ENCODE data around the gene ATP5MG. TPM values are rescaled to one million over a fixed set of nuclear protein-coding genes. Genes with fewer than 3 reads are reported as not detected.
A peak's percentile ranks its signal among the peaks of the same experiment; 100 is the strongest.

Gene ATP5MG
- total RNA-seq, 2 donors from 2014 or later = 82.3 to 122 TPM

DNA sequence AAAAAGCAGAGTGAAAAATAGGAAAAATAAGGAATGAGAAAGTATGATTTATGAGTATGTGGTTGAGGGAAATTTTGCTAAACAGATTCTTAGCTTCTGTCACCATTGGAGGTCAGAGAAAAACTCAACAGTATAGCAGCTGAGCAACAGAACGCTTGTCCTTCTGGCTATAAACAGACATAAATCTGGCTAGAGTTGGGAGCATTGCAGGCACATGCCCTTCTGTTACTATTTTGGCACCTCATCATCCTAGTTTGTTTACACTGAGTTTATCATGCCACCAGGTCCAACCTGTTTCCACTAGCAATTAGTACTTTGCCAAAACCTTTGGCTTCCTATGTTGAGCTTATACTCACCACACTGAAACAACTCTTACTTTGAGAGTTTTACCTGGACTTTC, 35.1 kb upstream of the ATP5MG start:
- TF ChIP-seq, protein P1, sequence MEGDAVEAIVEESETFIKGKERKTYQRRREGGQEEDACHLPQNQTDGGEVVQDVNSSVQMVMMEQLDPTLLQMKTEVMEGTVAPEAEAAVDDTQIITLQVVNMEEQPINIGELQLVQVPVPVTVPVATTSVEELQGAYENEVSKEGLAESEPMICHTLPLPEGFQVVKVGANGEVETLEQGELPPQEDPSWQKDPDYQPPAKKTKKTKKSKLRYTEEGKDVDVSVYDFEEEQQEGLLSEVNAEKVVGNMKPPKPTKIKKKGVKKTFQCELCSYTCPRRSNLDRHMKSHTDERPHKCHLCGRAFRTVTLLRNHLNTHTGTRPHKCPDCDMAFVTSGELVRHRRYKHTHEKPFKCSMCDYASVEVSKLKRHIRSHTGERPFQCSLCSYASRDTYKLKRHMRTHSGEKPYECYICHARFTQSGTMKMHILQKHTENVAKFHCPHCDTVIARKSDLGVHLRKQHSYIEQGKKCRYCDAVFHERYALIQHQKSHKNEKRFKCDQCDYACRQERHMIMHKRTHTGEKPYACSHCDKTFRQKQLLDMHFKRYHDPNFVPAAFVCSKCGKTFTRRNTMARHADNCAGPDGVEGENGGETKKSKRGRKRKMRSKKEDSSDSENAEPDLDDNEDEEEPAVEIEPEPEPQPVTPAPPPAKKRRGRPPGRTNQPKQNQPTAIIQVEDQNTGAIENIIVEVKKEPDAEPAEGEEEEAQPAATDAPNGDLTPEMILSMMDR (IDR thresholded peaks at IDR 0.05) = no peak
- no peak for DNase-seq (ENCODE audit: low spot score)

DNA sequence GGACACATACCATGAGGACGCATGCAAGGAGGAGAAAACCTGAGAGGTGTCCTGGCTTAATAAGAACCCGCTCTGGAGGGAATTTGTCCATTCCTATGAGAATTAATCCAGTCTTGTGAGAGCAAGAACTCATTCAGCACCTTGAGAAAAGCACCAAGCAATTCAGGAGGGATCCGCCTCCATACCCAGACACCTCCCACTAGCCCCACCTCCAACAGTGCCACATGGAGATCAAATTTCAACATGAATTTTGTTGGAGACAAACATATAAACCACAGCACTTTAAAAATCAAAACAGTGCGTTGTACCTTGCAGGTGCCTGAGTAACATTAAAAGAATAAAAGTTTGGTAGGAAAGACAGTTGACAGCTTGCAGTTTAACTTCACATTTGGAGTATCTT, 30.6 kb upstream of the ATP5MG start:
- Histone ChIP-seq H3K27ac (no peak overlapping the region), H3K27me3 (no peaks in the 10 kb centered on the region), H3K9me3 (no peaks in the 10 kb centered on the region), H3K4me1 (no peaks in the 10 kb centered on the region), H3K36me3 (peaks cover 69% of the 10 kb centered on the region), H3K4me3 (no peak overlapping the region)
- DNase-seq (ENCODE audit: low spot score) = no peak
- TF ChIP-seq, protein P1 (IDR thresholded peaks at IDR 0.05) = no peak

More for the DNA sequence above, 35.1 kb upstream of the ATP5MG start:
- Histone ChIP-seq H3K4me1 (peaks cover 0 to 5% of the 10 kb centered on the region in 2 donors), H3K9me3 (no peaks in the 10 kb centered on the region), H3K27me3 (no peaks in the 10 kb centered on the region), H3K27ac (peak overlapping the region; percentile 78 to 80), H3K36me3 (peaks cover 36% of the 10 kb centered on the region), H3K4me3 (no peak overlapping the region)

DNA sequence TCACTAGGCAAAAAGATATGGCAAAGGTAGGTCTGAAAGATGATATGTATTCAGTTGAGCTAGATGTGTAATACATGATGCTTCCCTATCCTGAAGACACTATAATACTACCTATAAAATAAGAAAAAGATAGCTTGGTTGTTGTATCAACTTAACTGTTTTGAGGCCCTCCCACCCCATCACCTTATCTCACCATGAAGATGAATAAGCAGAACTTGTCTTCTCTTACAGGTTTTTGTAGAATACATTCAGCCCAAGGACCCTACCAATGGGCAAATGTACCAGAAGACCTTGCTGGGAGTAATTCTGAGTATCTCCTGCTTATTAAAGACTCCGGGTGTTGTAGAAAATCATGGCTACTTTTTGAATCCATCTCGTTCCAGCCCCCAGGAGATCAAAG, 28.1 kb upstream of the ATP5MG start:
- Histone ChIP-seq H3K4me3 (no peak overlapping the region), H3K36me3 (peaks cover 88% of the 10 kb centered on the region)
- TF ChIP-seq, protein P1 (IDR thresholded peaks at IDR 0.05) = no peak

DNA sequence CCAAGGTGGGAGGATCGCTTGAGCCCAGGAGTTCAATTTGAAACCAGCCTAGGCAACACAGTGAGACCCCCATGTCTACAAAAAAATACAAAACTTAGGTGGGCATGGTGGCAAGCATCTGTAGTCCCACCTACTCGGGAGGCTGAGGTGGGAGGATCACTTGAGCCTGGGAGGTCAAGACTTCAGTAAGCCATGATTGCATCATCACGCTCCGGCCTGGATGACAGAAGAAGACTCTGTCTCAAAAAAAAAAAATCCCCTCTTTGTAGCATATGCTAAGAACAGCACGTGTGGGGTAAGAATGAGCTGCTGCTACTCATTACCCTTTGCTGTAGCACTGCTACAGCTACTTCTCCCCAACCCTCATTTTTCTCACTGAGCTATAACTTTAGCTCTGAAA, 27.5 kb upstream of the ATP5MG start:
- Histone ChIP-seq H3K36me3 (peaks cover 85% of the 10 kb centered on the region), H3K27me3 (no peaks in the 10 kb centered on the region), H3K9me3 (no peaks in the 10 kb centered on the region), H3K4me3 (no peak overlapping the region), H3K27ac (no peak overlapping the region), H3K4me1 (no peaks in the 10 kb centered on the region)
- DNase-seq (ENCODE audit: low spot score) = no peak
- TF ChIP-seq, protein P1 (IDR thresholded peaks at IDR 0.05) = no peak

More for the DNA sequence above, 28.1 kb upstream of the ATP5MG start:
- Histone ChIP-seq H3K4me1 (no peaks in the 10 kb centered on the region), H3K27ac (no peak overlapping the region), H3K9me3 (no peaks in the 10 kb centered on the region), H3K27me3 (no peaks in the 10 kb centered on the region)
- no peak for DNase-seq (ENCODE audit: low spot score)

DNA sequence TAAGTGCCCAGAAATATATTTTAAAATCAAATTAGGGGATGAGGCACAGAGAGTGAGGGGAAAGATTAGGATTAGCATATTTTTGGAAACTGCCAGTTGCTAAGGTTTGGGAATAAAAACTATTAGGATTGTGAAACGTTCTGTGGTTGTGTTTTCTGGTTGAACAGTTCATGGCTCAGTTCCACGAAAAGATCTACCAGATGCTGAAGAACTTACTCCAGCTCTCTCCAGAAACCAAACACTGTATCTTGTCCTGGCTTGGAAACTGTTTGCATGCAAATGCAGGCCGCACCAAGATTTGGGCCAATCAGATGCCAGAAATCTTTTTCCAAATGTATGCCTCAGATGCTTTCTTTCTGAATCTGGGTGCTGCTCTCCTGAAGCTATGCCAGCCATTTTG, 26.7 kb upstream of the ATP5MG start:
- Histone ChIP-seq H3K27me3 (no peaks in the 10 kb centered on the region), H3K4me1 (no peaks in the 10 kb centered on the region), H3K9me3 (no peaks in the 10 kb centered on the region), H3K36me3 (peaks cover 85% of the 10 kb centered on the region), H3K27ac (no peak overlapping the region), H3K4me3 (no peak overlapping the region)
- TF ChIP-seq, protein P1 (IDR thresholded peaks at IDR 0.05) = no peak
- DNase-seq (ENCODE audit: low spot score) = no peak

DNA sequence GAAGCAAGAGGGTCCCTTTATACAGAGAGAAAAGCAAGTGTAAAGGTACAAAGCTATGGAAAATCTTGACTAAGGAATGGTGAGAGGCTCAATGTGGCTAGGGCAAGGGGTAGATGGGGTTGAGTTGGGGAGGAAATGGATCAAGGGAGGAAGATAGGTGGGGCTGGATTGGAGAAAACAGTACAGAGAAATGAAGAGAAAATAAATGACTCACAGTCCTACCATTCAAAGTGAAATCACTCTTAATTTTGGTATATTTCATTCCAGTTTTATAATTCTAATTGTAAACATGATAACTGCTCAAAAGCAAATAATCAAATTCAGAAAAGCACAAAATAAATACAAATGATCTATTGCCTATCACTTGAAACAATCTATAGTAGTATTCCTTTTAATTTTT, 25.4 kb upstream of the ATP5MG start:
- Histone ChIP-seq H3K27me3 (no peaks in the 10 kb centered on the region), H3K36me3 (peaks cover 85% of the 10 kb centered on the region), H3K4me1 (no peaks in the 10 kb centered on the region), H3K9me3 (no peaks in the 10 kb centered on the region), H3K27ac (no peak overlapping the region), H3K4me3 (no peak overlapping the region)
- TF ChIP-seq, protein P1 (IDR thresholded peaks at IDR 0.05) = no peak
- no peak for DNase-seq (ENCODE audit: low spot score)
